22Rv1 (cell line): Measurements from ENCODE around the gene ATAD5.

Experiments used
- CTCF ChIP-seq: fragments of 450-650 bp; IDR thresholded peaks from 2 replicates; pipeline ENCODE4 v1.5.1; 2017; ENCODE audit warnings: mild to moderate bottlenecking
- ZFX ChIP-seq: fragments of 450-650 bp; IDR thresholded peaks from 2 replicates; pipeline ENCODE4 v1.6.1; 2017; ENCODE audit warnings: antibody characterized with exemption, borderline replicate concordance

- TF ChIP-seq CTCF = no peak
- no peak for TF ChIP-seq ZFX
Observed at GRCh38 chr17:30831257-30831656, 509 bp upstream of the ATAD5 start.
